ENCODE results near the gene ACTR6.

Gene ACTR6

DNA sequence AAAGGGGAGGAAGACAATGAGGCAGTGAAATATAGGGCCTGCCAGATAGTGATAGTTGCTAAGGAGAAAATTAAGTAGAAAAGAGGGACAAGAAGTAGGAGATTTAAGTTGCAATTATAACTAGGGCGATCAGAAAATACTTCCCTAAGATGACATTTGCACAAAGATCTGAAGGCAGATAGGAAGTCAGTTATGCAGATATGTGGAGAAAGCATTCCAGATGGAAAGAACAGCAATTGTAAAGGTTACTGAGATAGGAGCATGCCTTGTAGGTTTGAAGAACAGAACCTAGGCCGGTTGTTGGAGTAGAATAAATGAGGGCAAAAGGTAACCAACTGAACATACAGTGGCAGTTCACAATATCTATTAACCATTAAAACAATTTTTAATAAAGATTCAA is 21.4 kb upstream of the ACTR6 start:
- H3K4me1 ChIP-seq (ENCODE audit: insufficient read depth, low read length, severe bottlenecking) = peaks cover 3% of the 10 kb centered on the region
- no peak overlapping the region for H2AFZ ChIP-seq (ENCODE audit: low read length)
- H3F3A ChIP-seq (ENCODE audit: insufficient read depth, low read length) = no peaks in the 10 kb centered on the region
- no peaks in the 10 kb centered on the region for H3K9me2 ChIP-seq (ENCODE audit: low read depth, low read length)
- H4K20me1 ChIP-seq (ENCODE audit: insufficient read depth, low read length) = no peaks in the 10 kb centered on the region
- no peaks in the 10 kb centered on the region for H3K27me3 ChIP-seq (ENCODE audit: insufficient read depth, low read length)
- TF ChIP-seq, protein P1, sequence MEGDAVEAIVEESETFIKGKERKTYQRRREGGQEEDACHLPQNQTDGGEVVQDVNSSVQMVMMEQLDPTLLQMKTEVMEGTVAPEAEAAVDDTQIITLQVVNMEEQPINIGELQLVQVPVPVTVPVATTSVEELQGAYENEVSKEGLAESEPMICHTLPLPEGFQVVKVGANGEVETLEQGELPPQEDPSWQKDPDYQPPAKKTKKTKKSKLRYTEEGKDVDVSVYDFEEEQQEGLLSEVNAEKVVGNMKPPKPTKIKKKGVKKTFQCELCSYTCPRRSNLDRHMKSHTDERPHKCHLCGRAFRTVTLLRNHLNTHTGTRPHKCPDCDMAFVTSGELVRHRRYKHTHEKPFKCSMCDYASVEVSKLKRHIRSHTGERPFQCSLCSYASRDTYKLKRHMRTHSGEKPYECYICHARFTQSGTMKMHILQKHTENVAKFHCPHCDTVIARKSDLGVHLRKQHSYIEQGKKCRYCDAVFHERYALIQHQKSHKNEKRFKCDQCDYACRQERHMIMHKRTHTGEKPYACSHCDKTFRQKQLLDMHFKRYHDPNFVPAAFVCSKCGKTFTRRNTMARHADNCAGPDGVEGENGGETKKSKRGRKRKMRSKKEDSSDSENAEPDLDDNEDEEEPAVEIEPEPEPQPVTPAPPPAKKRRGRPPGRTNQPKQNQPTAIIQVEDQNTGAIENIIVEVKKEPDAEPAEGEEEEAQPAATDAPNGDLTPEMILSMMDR (IDR thresholded peaks at IDR 0.05; ENCODE audit: low read length) = no peak
- no peak for TF ChIP-seq EZH2 (IDR thresholded peaks at IDR 0.05; ENCODE audit: borderline replicate concordance, low read length)
- H3K79me2 ChIP-seq (ENCODE audit: insufficient read depth, low read length) = no peaks in the 10 kb centered on the region
- H3K4me3 ChIP-seq (ENCODE audit: low read depth, low read length, poor library complexity, severe bottlenecking) = no peak overlapping the region
- H3K9ac ChIP-seq (ENCODE audit: low read length) = no peak overlapping the region
- no peak overlapping the region for H3K27ac ChIP-seq (ENCODE audit: low read depth, low read length, poor library complexity, severe bottlenecking)
- H3K4me2 ChIP-seq (ENCODE audit: low read length) = no peak overlapping the region
- peaks cover 23% of the 10 kb centered on the region for H3K36me3 ChIP-seq (ENCODE audit: insufficient read depth, low read length)
- no peaks in the 10 kb centered on the region for H3K9me3 ChIP-seq (ENCODE audit: low read length)

DNA sequence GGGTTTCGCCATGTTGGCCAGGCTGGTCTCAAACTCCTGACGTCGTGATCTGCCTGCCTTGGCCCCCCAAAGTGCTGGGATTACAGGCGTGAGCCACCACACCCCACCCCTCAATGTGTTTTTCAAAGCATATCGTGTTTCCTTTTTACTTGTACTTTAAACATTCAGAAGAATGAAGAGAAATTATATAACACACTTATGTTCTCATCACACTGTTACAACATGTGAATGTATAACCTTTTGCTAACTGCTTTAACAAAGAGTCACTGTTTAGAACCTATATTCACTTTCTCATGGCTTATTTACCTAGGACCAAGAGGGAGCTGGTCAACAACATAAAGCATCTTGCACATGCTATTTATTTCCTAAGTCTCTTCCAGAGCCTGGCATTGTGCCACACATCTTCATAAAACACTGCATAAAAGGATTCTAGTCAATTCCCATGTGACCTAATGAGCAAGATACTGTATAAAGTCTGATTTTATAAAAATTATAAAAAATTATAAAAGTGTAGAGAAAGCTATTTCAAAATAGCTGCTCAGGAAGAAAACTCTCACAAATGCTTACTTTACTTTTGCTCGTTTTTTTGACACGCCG is 16.0 kb upstream of the ACTR6 start:
- H4K20me1 ChIP-seq (ENCODE audit: insufficient read depth, low read length) = no peaks in the 10 kb centered on the region
- no peaks in the 10 kb centered on the region for H3K9me2 ChIP-seq (ENCODE audit: low read depth, low read length)
- no peak overlapping the region for H2AFZ ChIP-seq (ENCODE audit: low read length)
- H3K9me3 ChIP-seq (ENCODE audit: low read length) = no peaks in the 10 kb centered on the region
- H3K9ac ChIP-seq (ENCODE audit: low read length) = no peak overlapping the region
- no peak overlapping the region for H3K27ac ChIP-seq (ENCODE audit: low read depth, low read length, poor library complexity, severe bottlenecking)
- H3K27me3 ChIP-seq (ENCODE audit: insufficient read depth, low read length) = no peaks in the 10 kb centered on the region
- H3K4me2 ChIP-seq (ENCODE audit: low read length) = peak overlapping the region; percentile 29; the same call in 1 of the 2 replicates
- TF ChIP-seq EZH2 (IDR thresholded peaks at IDR 0.05; ENCODE audit: borderline replicate concordance, low read length) = no peak
- TF ChIP-seq, protein P1 (IDR thresholded peaks at IDR 0.05; ENCODE audit: low read length) = no peak
- peaks cover 13% of the 10 kb centered on the region for H3K4me1 ChIP-seq (ENCODE audit: insufficient read depth, low read length, severe bottlenecking)
- no peak overlapping the region for H3K4me3 ChIP-seq (ENCODE audit: low read depth, low read length, poor library complexity, severe bottlenecking)
- peaks cover 17% of the 10 kb centered on the region for H3K36me3 ChIP-seq (ENCODE audit: insufficient read depth, low read length)
- no peaks in the 10 kb centered on the region for H3K79me2 ChIP-seq (ENCODE audit: insufficient read depth, low read length)
- H3F3A ChIP-seq (ENCODE audit: insufficient read depth, low read length) = no peaks in the 10 kb centered on the region

GRCh38 chr12:100185361-100185894 is 15.2 kb upstream of the ACTR6 start:
- Histone ChIP-seq H3K9ac (ENCODE audit: low read length) (peak overlapping the region; percentile 8; the same call in 1 of the 2 replicates), H3K4me2 (ENCODE audit: low read length) (peak overlapping the region; percentile 29; the same call in 1 of the 2 replicates), H3K79me2 (ENCODE audit: insufficient read depth, low read length) (no peaks in the 10 kb centered on the region), H3K4me1 (ENCODE audit: insufficient read depth, low read length, severe bottlenecking) (peaks cover 13% of the 10 kb centered on the region), H3K36me3 (ENCODE audit: insufficient read depth, low read length) (peaks cover 18% of the 10 kb centered on the region), H3F3A (ENCODE audit: insufficient read depth, low read length) (no peaks in the 10 kb centered on the region), H3K9me3 (ENCODE audit: low read length) (no peaks in the 10 kb centered on the region), H3K27me3 (ENCODE audit: insufficient read depth, low read length) (no peaks in the 10 kb centered on the region), H2AFZ (ENCODE audit: low read length) (no peak overlapping the region), H4K20me1 (ENCODE audit: insufficient read depth, low read length) (no peaks in the 10 kb centered on the region), H3K9me2 (ENCODE audit: low read depth, low read length) (no peaks in the 10 kb centered on the region), H3K27ac (ENCODE audit: low read depth, low read length, poor library complexity, severe bottlenecking) (no peak overlapping the region), H3K4me3 (ENCODE audit: low read depth, low read length, poor library complexity, severe bottlenecking) (no peak overlapping the region)
- no peak for TF ChIP-seq EZH2 (IDR thresholded peaks at IDR 0.05; ENCODE audit: borderline replicate concordance, low read length)
- TF ChIP-seq, protein P1 (IDR thresholded peaks at IDR 0.05; ENCODE audit: low read length) = no peak
